Smooth muscle cell (in vitro differentiated cells): ENCODE measurements around the gene ATRIP. TPM values are rescaled to one million over a fixed set of nuclear protein-coding genes. Genes with fewer than 3 reads are reported as not detected.
"Not testable (repeated sequence)": the region's sequence is repeated elsewhere in the genome, so short reads cannot be mapped to it uniquely, and the experiment has no call there.

Source experiments
- DNase-seq: peaks from one replicate; lab custom pipeline; 2025; ENCODE audit not compliant: unreplicated experiment; lab: John Stamatoyannopoulos, UW
- H2AFZ ChIP-seq: fragments of 200-600 bp; sonication (generic); 2 replicates; pipeline ENCODE4 v1.6.0; 2016; ENCODE audit warnings: antibody characterized with exemption, low read depth, mild to moderate bottlenecking
- H3F3A ChIP-seq: fragments of 200-600 bp; sonication (generic); 2 replicates; pipeline ENCODE4 v1.6.0; 2017; ENCODE audit warnings: antibody characterized with exemption, low read depth
- H3K27ac ChIP-seq: fragments of 200-600 bp; sonication (generic); 2 replicates; pipeline ENCODE4 v1.5.1; 2016; ENCODE audit warnings: low read depth, mild to moderate bottlenecking
- H3K27me3 ChIP-seq: fragments of 200-600 bp; sonication (generic); 2 replicates; pipeline ENCODE4 v1.6.1; 2016; ENCODE audit warnings: low read depth, mild to moderate bottlenecking
- H3K36me3 ChIP-seq: fragments of 200-600 bp; sonication (generic); 2 replicates; pipeline ENCODE4 v1.5.1; 2016; ENCODE audit warnings: low read depth
- H3K4me1 ChIP-seq: fragments of 200-600 bp; sonication (generic); 2 replicates; pipeline ENCODE4 v1.5.1; 2016; ENCODE audit warnings: low read depth
- H3K4me2 ChIP-seq: fragments of 200-600 bp; sonication (generic); 2 replicates; pipeline ENCODE4 v1.6.0; 2016; ENCODE audit warnings: mild to moderate bottlenecking
- H3K4me3 ChIP-seq: fragments of 200-600 bp; sonication (generic); 2 replicates; pipeline ENCODE4 v1.5.1; 2016; ENCODE audit warnings: mild to moderate bottlenecking
- H3K79me2 ChIP-seq: fragments of 200-600 bp; sonication (generic); 2 replicates; pipeline ENCODE4 v1.6.0; 2016; ENCODE audit warnings: low read depth, mild to moderate bottlenecking
- H3K9ac ChIP-seq: fragments of 200-600 bp; sonication (generic); 2 replicates; pipeline ENCODE4 v1.6.0; 2016; ENCODE audit warnings: low read depth
- H3K9me3 ChIP-seq: fragments of 200-600 bp; sonication (generic); replicated peaks from 2 replicates; pipeline ENCODE4 v1.5.1; 2016; ENCODE audit warnings: low read depth
- H4K20me1 ChIP-seq: fragments of 200-600 bp; sonication (generic); 2 replicates; pipeline ENCODE4 v1.6.0; 2016; ENCODE audit warnings: low read depth
- CTCF ChIP-seq: fragments of 200-600 bp; sonication (generic); IDR thresholded peaks from 2 replicates; pipeline ENCODE4 v1.5.1; 2017; ENCODE audit warnings: borderline replicate concordance, mild to moderate bottlenecking, antibody characterized with exemption; ENCODE audit not compliant: insufficient read depth, poor library complexity, severe bottlenecking
- WGBS: methylation state at CpG from one replicate; pipeline ENCODE4 v1.1.7; 2016; ENCODE audit warnings: low lambda C conversion rate; 5-methylcytosine and 5-hydroxymethylcytosine counted together
- polyA plus RNA-seq: library from polyadenylated mRNA; unstranded; fragments of >200 nt; fragmentation: Nextera tagmentation; extraction: Ambion mirVana; gene quantifications from 2 replicates; pipeline ENCODE4 v1.2.1, GENCODE V29; 2016
- total RNA-seq: library from RNA; depleted of rRNA; stranded (reverse); fragments of >200 nt; gene quantifications from 2 replicates; pipeline ENCODE4 v1.2.3, GENCODE V29; 2014

ATRIP gene
- total and polyA plus RNA-seq, 2 experiments from 2014 or later, result 4.0 to 7.3 TPM

- WGBS, result 92% methylated on average over 19 of the region's 19 CpGs
Observed at GRCh38 chr3:48478626-48479555, 32.4 kb downstream of the ATRIP start.

DNA sequence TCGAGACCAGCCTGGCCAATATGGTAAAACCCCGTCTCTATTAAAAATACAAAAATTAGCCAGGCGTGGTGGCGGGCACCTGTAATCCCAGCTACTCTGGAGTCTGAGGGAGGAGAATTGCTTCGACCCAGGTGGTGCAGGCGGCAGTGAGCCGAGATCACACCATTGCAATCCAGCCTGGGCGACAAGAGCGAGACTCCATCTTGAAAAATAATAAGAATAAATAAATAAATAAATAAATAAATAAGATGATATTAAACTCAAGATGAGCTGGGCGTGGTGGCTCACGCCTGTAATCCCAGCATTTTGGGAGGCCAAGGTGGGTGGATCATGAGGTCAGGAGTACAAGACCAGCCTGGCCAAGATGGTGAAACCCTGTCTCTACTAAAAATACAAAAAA is 34.4 kb downstream of the ATRIP start:
- 99% methylated on average over 11 of the region's 11 CpGs for WGBS
- not testable (repeated sequence) for H3K4me3 ChIP-seq, H3K27ac ChIP-seq, H3F3A ChIP-seq, H3K9me3 ChIP-seq, H3K27me3 ChIP-seq, H3K36me3 ChIP-seq, H3K4me1 ChIP-seq, H3K4me2 ChIP-seq, H3K9ac ChIP-seq, H3K79me2 ChIP-seq, DNase-seq, H2AFZ ChIP-seq, H4K20me1 ChIP-seq

More at GRCh38 chr3:48478626-48479555, 32.4 kb downstream of the ATRIP start:
- H3K4me1 ChIP-seq, result peaks cover 12% of the 10 kb centered on the region
- no peak overlapping the region for H3K9ac ChIP-seq
- no peaks in the 10 kb centered on the region for H4K20me1 ChIP-seq
- no peaks in the 10 kb centered on the region for H3K36me3 ChIP-seq
- TF ChIP-seq CTCF, result no peak
- H3K9me3 ChIP-seq, result no peaks in the 10 kb centered on the region
- H3F3A ChIP-seq, result no peaks in the 10 kb centered on the region
- no peak overlapping the region for H3K4me2 ChIP-seq
- no peak overlapping the region for H3K27ac ChIP-seq
- H2AFZ ChIP-seq, result no peak overlapping the region
- DNase-seq, result no peak
- no peaks in the 10 kb centered on the region for H3K79me2 ChIP-seq
- no peaks in the 10 kb centered on the region for H3K27me3 ChIP-seq
- H3K4me3 ChIP-seq, result no peak overlapping the region

GRCh38 chr3:48482822-48483221 is 36.3 kb downstream of the ATRIP start:
- DNase-seq, result not testable (repeated sequence)
- 93% methylated on average over 6 of the region's 6 CpGs for WGBS

DNA sequence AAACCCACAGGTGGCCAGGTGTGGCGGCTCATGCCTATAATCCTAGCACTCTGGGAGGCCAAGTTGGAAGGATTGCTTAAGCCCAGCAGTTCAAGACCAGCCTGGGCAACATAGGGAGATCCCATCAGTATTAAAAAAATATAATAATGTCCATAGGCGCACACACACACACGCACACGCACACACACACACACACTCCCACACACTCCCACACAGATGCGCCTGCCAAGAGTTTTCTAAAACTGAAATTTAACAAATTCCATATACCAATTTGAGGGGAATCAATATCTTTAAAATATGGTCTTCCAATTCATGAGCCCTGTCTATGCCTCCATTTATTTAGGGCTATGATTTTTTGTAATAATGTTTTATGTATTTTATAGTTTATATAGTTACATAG is 40.4 kb downstream of the ATRIP start:
- Histone ChIP-seq H2AFZ (no peak overlapping the region), H3K27ac (no peak overlapping the region), H4K20me1 (no peaks in the 10 kb centered on the region), H3K9me3 (no peaks in the 10 kb centered on the region), H3K36me3 (no peaks in the 10 kb centered on the region), H3K4me2 (no peak overlapping the region), H3K4me3 (no peak overlapping the region), H3K79me2 (no peaks in the 10 kb centered on the region), H3K27me3 (no peaks in the 10 kb centered on the region), H3K9ac (no peak overlapping the region), H3F3A (no peaks in the 10 kb centered on the region), H3K4me1 (no peaks in the 10 kb centered on the region)
- 98% methylated on average over 5 of the region's 5 CpGs for WGBS
- TF ChIP-seq CTCF, result no peak
- no peak for DNase-seq

More at GRCh38 chr3:48482822-48483221, 36.3 kb downstream of the ATRIP start:
- not testable (repeated sequence) for H3K4me1 ChIP-seq, H3F3A ChIP-seq, H3K27ac ChIP-seq, H3K9ac ChIP-seq, H3K4me2 ChIP-seq, H3K4me3 ChIP-seq, H4K20me1 ChIP-seq, H3K79me2 ChIP-seq, H3K36me3 ChIP-seq, H3K27me3 ChIP-seq, H2AFZ ChIP-seq, H3K9me3 ChIP-seq
